AG20443 (cell line): ENCODE data around the gene FAM81A.
"Not testable (repeated sequence)": the region's sequence is repeated elsewhere in the genome, so short reads cannot be mapped to it uniquely, and the experiment has no call there.

Experiments used
- DNase-seq: peaks from one replicate; pipeline ENCODE4 v3.0.0; 2012; ENCODE audit warnings: low spot score, mixed read lengths

Gene FAM81A

GRCh38 chr15:59428898-59429297 is 9.1 kb upstream of the FAM81A start:
- not testable (repeated sequence) for DNase-seq

- DNase-seq = no peak
These were observed 5.6 kb upstream of the FAM81A start for GRCh38 chr15:59432389-59432788.

- no peak for DNase-seq
These were observed 3.5 kb upstream of the FAM81A start for GRCh38 chr15:59434481-59434880.

- DNase-seq = no peak
These were observed 1.2 kb upstream of the FAM81A start for GRCh38 chr15:59436774-59437141.

GRCh38 chr15:59437142-59437816 is 707 bp upstream of the FAM81A start:
- DNase-seq = no peak

GRCh38 chr15:59438625-59439290 is 772 bp downstream of the FAM81A start:
- DNase-seq = no peak

GRCh38 chr15:59439576-59439975 is 1.6 kb downstream of the FAM81A start:
- DNase-seq = no peak

- DNase-seq = no peak
These were observed 5.5 kb downstream of the FAM81A start for GRCh38 chr15:59443341-59444072.

GRCh38 chr15:59444081-59444835 is 6.3 kb downstream of the FAM81A start:
- no peak for DNase-seq

- no peak for DNase-seq
These were observed 7.1 kb downstream of the FAM81A start for GRCh38 chr15:59444980-59445545.

- no peak for DNase-seq
These were observed 8.4 kb downstream of the FAM81A start for GRCh38 chr15:59446232-59446957.

GRCh38 chr15:59447367-59447766 is 9.4 kb downstream of the FAM81A start:
- no peak for DNase-seq

- no peak for DNase-seq
These were observed 10.9 kb downstream of the FAM81A start for GRCh38 chr15:59448871-59449270.

GRCh38 chr15:59453474-59454215 is 15.7 kb downstream of the FAM81A start:
- no peak for DNase-seq

GRCh38 chr15:59456114-59456513 is 18.1 kb downstream of the FAM81A start:
- no peak for DNase-seq

GRCh38 chr15:59457103-59457502 is 19.1 kb downstream of the FAM81A start:
- DNase-seq = no peak

GRCh38 chr15:59461521-59461920 is 23.5 kb downstream of the FAM81A start:
- no peak for DNase-seq

GRCh38 chr15:59473226-59473625 is 35.2 kb downstream of the FAM81A start:
- no peak for DNase-seq

- DNase-seq = not testable (repeated sequence)
These were observed 37.2 kb downstream of the FAM81A start for GRCh38 chr15:59475161-59475560.

- no peak for DNase-seq
These were observed 46.4 kb downstream of the FAM81A start for GRCh38 chr15:59484399-59484798.

- DNase-seq = no peak
These were observed 47.0 kb downstream of the FAM81A start for GRCh38 chr15:59485036-59485435.
